K562 (cell line): Measurements from ENCODE around the gene SIT1. TPM values are rescaled to one million over a fixed set of nuclear protein-coding genes. Genes with fewer than 3 reads are reported as not detected.

ENCODE experiments used
- ASH1L ChIP-seq: fragments of 450-650 bp; IDR thresholded peaks from 2 replicates; pipeline ENCODE4 v1.6.1; 2018; ENCODE audit warnings: borderline replicate concordance, mild to moderate bottlenecking, low read depth; ENCODE audit not compliant: partially characterized antibody
- ATF4 ChIP-seq: fragments of 450-650 bp; formaldehyde crosslinking; IDR thresholded peaks from 2 replicates; pipeline ENCODE4 v1.4.0; 2022; ENCODE audit warnings: mild to moderate bottlenecking, moderate library complexity
- CHCHD3 ChIP-seq: fragments of 250-450 bp; sonication (Bioruptor Pico); IDR thresholded peaks from 2 replicates; pipeline ENCODE4 v2.1.2; 2022; ENCODE audit warnings: mild to moderate bottlenecking
- EP300 ChIP-seq: IDR thresholded peaks from 2 replicates; pipeline ENCODE4 v1.6.1; 2012; ENCODE audit warnings: low read length, improper control_type of control experiment
- ESRRB ChIP-seq: fragments of 250-450 bp; sonication (Bioruptor Pico); IDR thresholded peaks from 2 replicates; pipeline ENCODE4 v1.5.0; 2020; ENCODE audit warnings: mild to moderate bottlenecking, moderate library complexity, borderline replicate concordance
- ETV5 ChIP-seq: sonication (generic); formaldehyde crosslinking; IDR thresholded peaks from 2 replicates; pipeline ENCODE4 v1.4.0; 2020; ENCODE audit warnings: low read depth, mild to moderate bottlenecking, missing genetic modification reagents
- GABPA ChIP-seq: fragments of 200-800 bp; sonication (Bioruptor generic); conservative IDR thresholded peaks from 2 replicates; pipeline ENCODE4 v1.6.1; 2016; ENCODE audit warnings: low read depth, missing genetic modification characterization, missing compliant biosample characterization
- HMG20A ChIP-seq: fragments of 450-650 bp; formaldehyde crosslinking; conservative IDR thresholded peaks from 2 replicates; pipeline ENCODE4 v1.4.0; 2020; ENCODE audit warnings: mild to moderate bottlenecking, mixed read lengths
- KHSRP ChIP-seq: fragments of 450-650 bp; IDR thresholded peaks from 2 replicates; pipeline ENCODE4 v1.6.1; 2017
- L3MBTL2 ChIP-seq: fragments of 450-650 bp; IDR thresholded peaks from 2 replicates; pipeline ENCODE4 v1.6.1; 2016; ENCODE audit warnings: mild to moderate bottlenecking, moderate library complexity
- NFE2 ChIP-seq: IDR thresholded peaks from 2 replicates; pipeline ENCODE4 v1.6.1; 2014; ENCODE audit warnings: antibody characterized with exemption, low read depth
- NUFIP1 ChIP-seq: fragments of 450-650 bp; IDR thresholded peaks from 2 replicates; pipeline ENCODE4 v1.6.1; 2018; ENCODE audit not compliant: partially characterized antibody
- PRPF4 ChIP-seq: fragments of 200-400 bp; formaldehyde crosslinking; IDR thresholded peaks from one replicate; pipeline ENCODE4 v1.6.1; 2017; ENCODE audit warnings: low read length, low read depth, mild to moderate bottlenecking; ENCODE audit not compliant: insufficient read depth, poor library complexity, severe bottlenecking
- RAD51 ChIP-seq: fragments of 450-650 bp; IDR thresholded peaks from 2 replicates; pipeline ENCODE4 v1.7.1; 2016; ENCODE audit warnings: low read depth, mild to moderate bottlenecking, borderline replicate concordance
- SMAD3 ChIP-seq: fragments of 450-650 bp; formaldehyde crosslinking; conservative IDR thresholded peaks from 2 replicates; pipeline ENCODE4 v1.4.0; 2020; ENCODE audit warnings: mild to moderate bottlenecking
- THRB ChIP-seq: fragments of 450-650 bp; formaldehyde crosslinking; conservative IDR thresholded peaks from 2 replicates; pipeline ENCODE4 v1.4.0; 2022; ENCODE audit warnings: mild to moderate bottlenecking, missing genetic modification characterization
- XRCC4 ChIP-seq: IDR thresholded peaks from one replicate; pipeline ENCODE4 v1.6.1; 2011; ENCODE audit not compliant: insufficient read depth, insufficient read length; ENCODE audit errors: extremely low read depth
- ZBTB17 ChIP-seq: fragments of 450-650 bp; formaldehyde crosslinking; IDR thresholded peaks from 2 replicates; pipeline ENCODE4 v1.4.0; 2020; ENCODE audit warnings: mild to moderate bottlenecking
- ZSCAN29 ChIP-seq: fragments of 450-650 bp; IDR thresholded peaks from 2 replicates; pipeline ENCODE4 v1.6.1; 2017
- polyA plus RNA-seq, 8 experiments: library from polyadenylated mRNA; depleted of rRNA in 4 of 8; stranded (reverse) in 5 of 8; unstranded in 3 of 8; fragments of >200 nt; fragmentation: Nextera tagmentation in 2 of 8; fragmentation: Illumina TruSeq in 1 of 8; extraction: Ambion mirVana in 2 of 8; extraction: Trizol in 1 of 8; gene quantifications; 2 replicates each; pipeline versions ENCODE4 v1.2.1 to v1.2.3, GENCODE V29; 2011 to 2014; ENCODE audit warnings: inconsistent platforms in 1 of 8, missing spikeins in 1 of 8
- total RNA-seq, 7 experiments: library from RNA; depleted of rRNA in 6 of 7; stranded (reverse); fragments of >200 nt in 6 of 7; fragmentation: Illumina TruSeq in 2 of 7; extraction: Trizol in 2 of 7; gene quantifications; 2 replicates each; pipeline versions ENCODE4 v1.2.1 to v1.2.3, GENCODE V29; 2011 to 2021; ENCODE audit warnings: low replicate concordance in 1 of 7
- TF ChIP-seq, protein P1 (sequence below): fragments of 150-350 bp; conservative IDR thresholded peaks from 2 replicates; pipeline ENCODE4 v1.6.1; 2014; ENCODE audit warnings: low read length
- TF ChIP-seq, protein P2 (sequence below), 3 experiments: fragments of 200-800 bp in 1 of 3; sonication (Bioruptor generic) in 1 of 3; sonication (generic) in 1 of 3; formaldehyde crosslinking in 1 of 3; IDR thresholded peaks; 2 replicates each; pipeline versions ENCODE4 v1.6.1 to v1.8.0; 2016 to 2022; ENCODE audit warnings: mild to moderate bottlenecking in 2 of 3, missing compliant biosample characterization in 2 of 3, missing genetic modification characterization in 2 of 3, missing genetic modification reagents in 1 of 3
- TF ChIP-seq, protein P3 (sequence below): fragments of 250-450 bp; sonication (Bioruptor Pico); IDR thresholded peaks from 2 replicates; pipeline ENCODE4 v1.5.0; 2021

SIT1 gene
- total and polyA plus RNA-seq, 9 of the 15 experiments (the other 6 are each of a cell fraction or from before 2014, with no cell fraction given), result not detected

DNA sequence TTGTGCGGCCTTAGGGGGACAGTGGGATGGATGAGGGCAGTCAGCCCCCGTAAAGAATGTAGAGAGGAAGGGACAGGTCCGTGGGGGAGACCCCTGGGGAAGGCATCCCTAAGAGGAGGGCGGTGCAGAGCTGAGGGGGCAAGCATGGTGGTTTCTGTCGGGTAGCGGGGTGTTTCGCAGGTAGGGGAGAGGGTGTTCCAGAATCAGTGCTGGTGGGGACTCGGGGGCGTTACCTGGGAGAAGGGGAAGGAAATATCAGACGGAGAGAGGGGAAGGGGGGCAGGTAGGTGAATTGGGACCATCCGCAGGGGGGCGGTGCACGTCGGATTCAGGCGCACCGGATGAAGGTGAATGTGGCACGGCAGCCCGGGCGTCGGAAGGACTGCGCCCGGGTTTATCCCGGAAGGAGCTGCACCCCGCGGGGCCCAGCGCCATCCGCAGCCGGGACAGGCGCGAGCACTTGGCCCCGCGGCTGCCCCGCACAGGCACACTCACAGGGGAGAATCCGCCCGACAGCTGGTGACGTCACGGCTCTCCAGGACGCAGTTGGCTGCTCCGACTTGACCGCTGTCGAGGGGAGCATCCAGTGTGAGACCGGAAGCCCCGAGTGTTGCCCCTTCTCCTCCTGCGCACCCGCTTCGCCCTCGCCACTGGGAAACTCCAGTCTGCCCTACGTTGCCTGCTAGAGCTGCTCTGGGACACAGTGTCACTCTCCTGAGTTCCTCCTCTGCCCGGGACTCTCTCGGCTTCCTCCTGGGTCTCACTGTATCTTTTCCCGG is 33.9 kb downstream of the SIT1 start (continued):
- TF ChIP-seq GABPA (tag) (peak; percentile 39; the same call in 1 of the 2 replicates), ASH1L (no peak), ETV5 (CRISPR knock-in tag) (no peak), XRCC4 (no peak), SMAD3 (CRISPR knock-in tag) (no peak), NFE2 (no peak), RAD51 (no peak), ATF4 (no peak), ZSCAN29 (no peak), ZBTB17 (CRISPR knock-in tag) (no peak), CHCHD3 (CRISPR knock-in tag) (no peak), EP300 (no peak), HMG20A (CRISPR knock-in tag) (no peak), PRPF4 (no peak), THRB (CRISPR knock-in tag) (no peak), ESRRB (CRISPR knock-in tag) (no peak), L3MBTL2 (no peak), NUFIP1 (no peak), KHSRP (0 out of 2 replicates have a peak, but pooled peaks have one; percentile 19)
- TF ChIP-seq, protein P1, sequence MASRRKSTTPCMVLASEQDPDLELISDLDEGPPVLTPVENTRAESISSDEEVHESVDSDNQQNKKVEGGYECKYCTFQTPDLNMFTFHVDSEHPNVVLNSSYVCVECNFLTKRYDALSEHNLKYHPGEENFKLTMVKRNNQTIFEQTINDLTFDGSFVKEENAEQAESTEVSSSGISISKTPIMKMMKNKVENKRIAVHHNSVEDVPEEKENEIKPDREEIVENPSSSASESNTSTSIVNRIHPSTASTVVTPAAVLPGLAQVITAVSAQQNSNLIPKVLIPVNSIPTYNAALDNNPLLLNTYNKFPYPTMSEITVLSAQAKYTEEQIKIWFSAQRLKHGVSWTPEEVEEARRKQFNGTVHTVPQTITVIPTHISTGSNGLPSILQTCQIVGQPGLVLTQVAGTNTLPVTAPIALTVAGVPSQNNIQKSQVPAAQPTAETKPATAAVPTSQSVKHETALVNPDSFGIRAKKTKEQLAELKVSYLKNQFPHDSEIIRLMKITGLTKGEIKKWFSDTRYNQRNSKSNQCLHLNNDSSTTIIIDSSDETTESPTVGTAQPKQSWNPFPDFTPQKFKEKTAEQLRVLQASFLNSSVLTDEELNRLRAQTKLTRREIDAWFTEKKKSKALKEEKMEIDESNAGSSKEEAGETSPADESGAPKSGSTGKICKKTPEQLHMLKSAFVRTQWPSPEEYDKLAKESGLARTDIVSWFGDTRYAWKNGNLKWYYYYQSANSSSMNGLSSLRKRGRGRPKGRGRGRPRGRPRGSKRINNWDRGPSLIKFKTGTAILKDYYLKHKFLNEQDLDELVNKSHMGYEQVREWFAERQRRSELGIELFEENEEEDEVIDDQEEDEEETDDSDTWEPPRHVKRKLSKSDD, result no peak
- TF ChIP-seq, protein P2, sequence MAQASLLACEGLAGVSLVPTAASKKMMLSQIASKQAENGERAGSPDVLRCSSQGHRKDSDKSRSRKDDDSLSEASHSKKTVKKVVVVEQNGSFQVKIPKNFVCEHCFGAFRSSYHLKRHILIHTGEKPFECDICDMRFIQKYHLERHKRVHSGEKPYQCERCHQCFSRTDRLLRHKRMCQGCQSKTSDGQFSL (CRISPR knock-in tag; IDR thresholded peaks at IDR 0.05), result no peak
- TF ChIP-seq, protein P2 (tag; IDR thresholded peaks at IDR 0.05), result no peak
- TF ChIP-seq, protein P3, sequence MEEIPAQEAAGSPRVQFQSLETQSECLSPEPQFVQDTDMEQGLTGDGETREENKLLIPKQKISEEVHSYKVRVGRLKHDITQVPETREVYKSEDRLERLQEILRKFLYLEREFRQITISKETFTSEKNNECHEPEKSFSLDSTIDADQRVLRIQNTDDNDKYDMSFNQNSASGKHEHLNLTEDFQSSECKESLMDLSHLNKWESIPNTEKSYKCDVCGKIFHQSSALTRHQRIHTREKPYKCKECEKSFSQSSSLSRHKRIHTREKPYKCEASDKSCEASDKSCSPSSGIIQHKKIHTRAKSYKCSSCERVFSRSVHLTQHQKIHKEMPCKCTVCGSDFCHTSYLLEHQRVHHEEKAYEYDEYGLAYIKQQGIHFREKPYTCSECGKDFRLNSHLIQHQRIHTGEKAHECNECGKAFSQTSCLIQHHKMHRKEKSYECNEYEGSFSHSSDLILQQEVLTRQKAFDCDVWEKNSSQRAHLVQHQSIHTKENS (CRISPR knock-in tag), result no peak
